ENCODE measurements around the gene IFNA7.

GRCh38 chr9:21210311-21210710 is 8.3 kb upstream of the IFNA7 start:
- no peak for TF ChIP-seq CTCF (IDR thresholded peaks at IDR 0.05)
- TF ChIP-seq USF2 (IDR thresholded peaks at IDR 0.05; ENCODE audit: borderline replicate concordance, low read depth, low read length): no peak
- no peak for TF ChIP-seq POLR2AphosphoS5 (IDR thresholded peaks at IDR 0.05; ENCODE audit: low read depth, low read length)
